Keratinocyte (primary cell): ENCODE measurements around the gene RASA1. TPM values are rescaled to one million over a fixed set of nuclear protein-coding genes. Genes with fewer than 3 reads are reported as not detected.

ENCODE experiments used
- DNase-seq: peaks from one replicate; pipeline ENCODE4 v3.0.0-alpha.2; 2011; ENCODE audit warnings: low read depth, missing footprints, low spot score
- FAIRE-seq: peaks from 2 replicates; lab custom pipeline; 2011; peaks lifted over from hg19 to GRCh38; lab: Jason Lieb, UNC
- H2AFZ ChIP-seq: 2 replicates; pipeline ENCODE4 v1.6.0; 2012; ENCODE audit warnings: low read length, control low read depth, inconsistent platforms; ENCODE audit not compliant: control insufficient read depth
- H3K27ac ChIP-seq: 2 replicates; pipeline ENCODE4 v1.5.1; 2011; ENCODE audit warnings: low read length; ENCODE audit not compliant: control insufficient read depth, insufficient read depth
- H3K27me3 ChIP-seq: 3 replicates; pipeline ENCODE4 v1.6.0; 2011; ENCODE audit warnings: low read length; ENCODE audit not compliant: control insufficient read depth, insufficient read depth; ENCODE audit errors: extremely low read depth
- H3K36me3 ChIP-seq, 2 experiments: 2 replicates in 1 of 2; 3 replicates in 1 of 2; pipeline ENCODE4 v1.5.1; 2011; ENCODE audit warnings: low read length in 2 of 2, mild to moderate bottlenecking in 1 of 2; ENCODE audit not compliant: control insufficient read depth in 2 of 2, insufficient read depth in 2 of 2; ENCODE audit errors: extremely low read depth in 1 of 2
- H3K4me1 ChIP-seq: 3 replicates; pipeline ENCODE4 v1.5.1; 2011; ENCODE audit warnings: low read length; ENCODE audit not compliant: control insufficient read depth, insufficient read depth; ENCODE audit errors: extremely low read depth
- H3K4me2 ChIP-seq: 3 replicates; pipeline ENCODE4 v1.6.0; 2011; ENCODE audit warnings: low read depth, low read length; ENCODE audit not compliant: control insufficient read depth, insufficient read depth; ENCODE audit errors: extremely low read depth
- H3K4me3 ChIP-seq, 3 experiments: fragments of 200-600 bp in 1 of 3; sonication (generic) in 1 of 3; 2 replicates in 2 of 3; 3 replicates in 1 of 3; pipeline ENCODE4 v1.5.1; 2011 to 2016; ENCODE audit warnings: low read length in 3 of 3, mild to moderate bottlenecking in 3 of 3, control low read depth in 2 of 3, inconsistent platforms in 1 of 3, low read depth in 1 of 3, mixed read lengths in 1 of 3, mixed run types in 1 of 3, moderate library complexity in 1 of 3; ENCODE audit not compliant: control insufficient read depth in 2 of 3, insufficient read depth in 2 of 3; ENCODE audit errors: extremely low read depth in 1 of 3
- H3K79me2 ChIP-seq: 2 replicates; pipeline ENCODE4 v1.6.0; 2012; ENCODE audit warnings: low read length; ENCODE audit not compliant: control insufficient read depth, insufficient read depth
- H3K9ac ChIP-seq: 3 replicates; pipeline ENCODE4 v1.6.0; 2011; ENCODE audit warnings: low read length; ENCODE audit not compliant: control insufficient read depth, insufficient read depth; ENCODE audit errors: extremely low read depth
- H3K9me1 ChIP-seq: 3 replicates; pipeline ENCODE4 v1.6.0; 2011; ENCODE audit warnings: low read length; ENCODE audit not compliant: control insufficient read depth, insufficient read depth; ENCODE audit errors: extremely low read depth
- H3K9me3 ChIP-seq: 2 replicates; pipeline ENCODE4 v1.5.1; 2012; ENCODE audit warnings: low read depth, low read length; ENCODE audit not compliant: control insufficient read depth
- H4K20me1 ChIP-seq: 3 replicates; pipeline ENCODE4 v1.6.0; 2011; ENCODE audit warnings: low read length; ENCODE audit not compliant: control insufficient read depth, insufficient read depth; ENCODE audit errors: extremely low read depth
- EZH2 ChIP-seq: IDR thresholded peaks from one replicate; pipeline ENCODE4 v1.6.1; 2012; ENCODE audit warnings: inconsistent platforms, mild to moderate bottlenecking, low read length, moderate library complexity
- dilution Hi-C: fragments of 300-500 bp; cut with MboI; formaldehyde crosslinking; loops from one replicate; pipeline ENCODE4 v1.7.0; 2020; ENCODE audit warnings: low sequenced_read_pairs; ENCODE audit not compliant: extremely low pct_ligation_motif_present
- polyA plus RNA-seq, 5 experiments: library from polyadenylated mRNA; depleted of rRNA in 3 of 5; stranded (reverse) in 3 of 5; stranded (forward) in 1 of 5; unstranded in 1 of 5; fragments of >200 nt; gene quantifications; 1 replicate in 1 of 5; 2 replicates in 3 of 5; 3 replicates in 1 of 5; pipeline versions ENCODE4 v1.2.1 to v1.2.3, GENCODE V29; 2011 to 2012; ENCODE audit warnings: missing spikeins in 2 of 5, low read depth in 1 of 5, low replicate concordance in 1 of 5
- TF ChIP-seq, protein P1 (sequence below), 3 experiments: IDR thresholded peaks in 1 of 3; conservative IDR thresholded peaks in 1 of 3; optimal IDR thresholded peaks in 1 of 3; 2 replicates in 2 of 3; 3 replicates in 1 of 3; pipeline versions ENCODE3 to v1.5.1; 2011; ENCODE audit warnings: low read length in 3 of 3, mild to moderate bottlenecking in 3 of 3, moderate library complexity in 2 of 3, control low read depth in 1 of 3, inconsistent platforms in 1 of 3; ENCODE audit not compliant: insufficient read depth in 2 of 3; ENCODE audit errors: extremely low read depth in 1 of 3

Gene RASA1
- polyA plus RNA-seq, 1 donor (not counting 4 experiments of a cell fraction or from before 2014, with no cell fraction given) = 57.9 TPM

GRCh38 chr5:87243161-87243844, 24.4 kb upstream of the RASA1 start:
- Histone ChIP-seq H3K36me3 (no peaks in the 10 kb centered on the region), H3K9me1 (no peaks in the 10 kb centered on the region), H2AFZ (no peak overlapping the region), H3K27ac (no peak overlapping the region), H3K4me2 (no peak overlapping the region), H4K20me1 (no peaks in the 10 kb centered on the region), H3K27me3 (no peaks in the 10 kb centered on the region), H3K9ac (no peak overlapping the region), H3K4me3 (no peak overlapping the region), H3K9me3 (no peaks in the 10 kb centered on the region), H3K4me1 (no peaks in the 10 kb centered on the region), H3K79me2 (no peaks in the 10 kb centered on the region)
- dilution Hi-C loops = no loop called here
- peak; percentile 74 for FAIRE-seq
- TF ChIP-seq, protein P1, sequence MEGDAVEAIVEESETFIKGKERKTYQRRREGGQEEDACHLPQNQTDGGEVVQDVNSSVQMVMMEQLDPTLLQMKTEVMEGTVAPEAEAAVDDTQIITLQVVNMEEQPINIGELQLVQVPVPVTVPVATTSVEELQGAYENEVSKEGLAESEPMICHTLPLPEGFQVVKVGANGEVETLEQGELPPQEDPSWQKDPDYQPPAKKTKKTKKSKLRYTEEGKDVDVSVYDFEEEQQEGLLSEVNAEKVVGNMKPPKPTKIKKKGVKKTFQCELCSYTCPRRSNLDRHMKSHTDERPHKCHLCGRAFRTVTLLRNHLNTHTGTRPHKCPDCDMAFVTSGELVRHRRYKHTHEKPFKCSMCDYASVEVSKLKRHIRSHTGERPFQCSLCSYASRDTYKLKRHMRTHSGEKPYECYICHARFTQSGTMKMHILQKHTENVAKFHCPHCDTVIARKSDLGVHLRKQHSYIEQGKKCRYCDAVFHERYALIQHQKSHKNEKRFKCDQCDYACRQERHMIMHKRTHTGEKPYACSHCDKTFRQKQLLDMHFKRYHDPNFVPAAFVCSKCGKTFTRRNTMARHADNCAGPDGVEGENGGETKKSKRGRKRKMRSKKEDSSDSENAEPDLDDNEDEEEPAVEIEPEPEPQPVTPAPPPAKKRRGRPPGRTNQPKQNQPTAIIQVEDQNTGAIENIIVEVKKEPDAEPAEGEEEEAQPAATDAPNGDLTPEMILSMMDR (optimal IDR thresholded peaks at IDR 0.05 in 1 of 3, IDR thresholded peaks at IDR 0.05 in 1 of 3, conservative IDR thresholded peaks at IDR 0.05 in 1 of 3; ENCODE audit: extremely low read depth in 1 of 3, insufficient read depth in 2 of 3, low read length in 3 of 3) = no peak
- DNase-seq = no peak

DNA sequence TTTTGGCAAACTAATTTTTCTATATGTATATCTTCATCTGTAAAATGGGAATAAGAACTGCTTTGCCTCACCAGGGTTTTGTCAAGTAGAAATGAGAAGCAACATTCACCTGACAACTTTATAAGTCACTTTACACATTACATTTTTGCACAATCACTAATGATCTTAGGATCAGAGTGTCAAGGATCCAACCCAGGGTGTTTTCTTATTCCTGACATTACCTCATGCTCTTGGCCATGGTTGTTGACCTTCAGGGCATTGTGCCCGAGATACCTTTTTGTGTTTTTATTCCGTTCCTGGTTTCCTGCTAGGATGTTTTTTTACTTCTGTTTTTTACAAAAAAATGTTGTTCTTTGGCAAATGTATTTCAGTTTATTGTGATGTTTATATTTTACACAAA, 22.2 kb upstream of the RASA1 start:
- TF ChIP-seq EZH2 = no peak
- TF ChIP-seq, protein P1 (optimal IDR thresholded peaks at IDR 0.05 in 1 of 3, IDR thresholded peaks at IDR 0.05 in 1 of 3, conservative IDR thresholded peaks at IDR 0.05 in 1 of 3; ENCODE audit: extremely low read depth in 1 of 3, insufficient read depth in 2 of 3, low read length in 3 of 3) = no peak
- no peak overlapping the region for H2AFZ ChIP-seq
- H3K36me3 ChIP-seq = no peaks in the 10 kb centered on the region
- no peaks in the 10 kb centered on the region for H3K4me1 ChIP-seq
- H3K4me2 ChIP-seq = no peak overlapping the region
- H3K4me3 ChIP-seq = no peak overlapping the region
- H3K9me3 ChIP-seq = no peaks in the 10 kb centered on the region
- dilution Hi-C loops = no loop called here
- FAIRE-seq (no peak), DNase-seq (no peak)
- no peaks in the 10 kb centered on the region for H3K9me1 ChIP-seq
- no peaks in the 10 kb centered on the region for H4K20me1 ChIP-seq
- no peak overlapping the region for H3K27ac ChIP-seq
- H3K79me2 ChIP-seq = no peaks in the 10 kb centered on the region
- H3K27me3 ChIP-seq = no peaks in the 10 kb centered on the region
- no peak overlapping the region for H3K9ac ChIP-seq
